ENCODE measurements around the gene NT5C.
A peak's percentile ranks its signal among the peaks of the same experiment; 100 is the strongest.
"Not testable (repeated sequence)": the region's sequence is repeated elsewhere in the genome, so short reads cannot be mapped to it uniquely, and the experiment has no call there.

Gene NT5C

GRCh38 chr17:75142236-75142971 lies 10.9 kb upstream of the NT5C start:
- TF ChIP-seq, protein P1, sequence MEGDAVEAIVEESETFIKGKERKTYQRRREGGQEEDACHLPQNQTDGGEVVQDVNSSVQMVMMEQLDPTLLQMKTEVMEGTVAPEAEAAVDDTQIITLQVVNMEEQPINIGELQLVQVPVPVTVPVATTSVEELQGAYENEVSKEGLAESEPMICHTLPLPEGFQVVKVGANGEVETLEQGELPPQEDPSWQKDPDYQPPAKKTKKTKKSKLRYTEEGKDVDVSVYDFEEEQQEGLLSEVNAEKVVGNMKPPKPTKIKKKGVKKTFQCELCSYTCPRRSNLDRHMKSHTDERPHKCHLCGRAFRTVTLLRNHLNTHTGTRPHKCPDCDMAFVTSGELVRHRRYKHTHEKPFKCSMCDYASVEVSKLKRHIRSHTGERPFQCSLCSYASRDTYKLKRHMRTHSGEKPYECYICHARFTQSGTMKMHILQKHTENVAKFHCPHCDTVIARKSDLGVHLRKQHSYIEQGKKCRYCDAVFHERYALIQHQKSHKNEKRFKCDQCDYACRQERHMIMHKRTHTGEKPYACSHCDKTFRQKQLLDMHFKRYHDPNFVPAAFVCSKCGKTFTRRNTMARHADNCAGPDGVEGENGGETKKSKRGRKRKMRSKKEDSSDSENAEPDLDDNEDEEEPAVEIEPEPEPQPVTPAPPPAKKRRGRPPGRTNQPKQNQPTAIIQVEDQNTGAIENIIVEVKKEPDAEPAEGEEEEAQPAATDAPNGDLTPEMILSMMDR (IDR thresholded peaks at IDR 0.05; ENCODE audit: low read depth, low read length), result no peak
- H3K4me3 ChIP-seq (ENCODE audit: low read depth, low read length), result no peak overlapping the region

- TF ChIP-seq, protein P1 (IDR thresholded peaks at IDR 0.05; ENCODE audit: low read depth, low read length), result no peak
- no peak overlapping the region for H3K4me3 ChIP-seq (ENCODE audit: low read depth, low read length)
Measured at GRCh38 chr17:75138519-75138918, 7.0 kb upstream of the NT5C start.

DNA sequence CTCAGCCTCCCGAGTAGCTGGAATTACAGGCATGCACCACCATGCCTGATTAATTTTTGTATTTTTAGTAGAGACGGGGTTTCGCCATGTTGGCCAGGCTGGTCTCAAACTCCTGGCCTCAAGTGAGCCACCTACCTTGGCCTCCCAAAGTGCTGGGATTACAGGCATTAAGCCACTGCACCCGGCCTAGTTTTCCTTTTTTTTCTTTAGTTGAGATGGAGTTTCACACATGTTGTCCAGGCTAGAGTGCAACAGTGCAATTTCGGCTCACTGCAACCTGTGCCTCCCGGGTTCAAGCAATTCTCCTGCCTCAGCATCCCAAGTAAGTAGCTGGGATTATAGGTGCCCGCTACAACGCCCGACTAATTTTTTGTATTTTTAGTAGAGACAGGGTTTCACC lies 6.2 kb upstream of the NT5C start:
- H3K4me3 ChIP-seq (ENCODE audit: low read depth, low read length), result not testable (repeated sequence)

DNA sequence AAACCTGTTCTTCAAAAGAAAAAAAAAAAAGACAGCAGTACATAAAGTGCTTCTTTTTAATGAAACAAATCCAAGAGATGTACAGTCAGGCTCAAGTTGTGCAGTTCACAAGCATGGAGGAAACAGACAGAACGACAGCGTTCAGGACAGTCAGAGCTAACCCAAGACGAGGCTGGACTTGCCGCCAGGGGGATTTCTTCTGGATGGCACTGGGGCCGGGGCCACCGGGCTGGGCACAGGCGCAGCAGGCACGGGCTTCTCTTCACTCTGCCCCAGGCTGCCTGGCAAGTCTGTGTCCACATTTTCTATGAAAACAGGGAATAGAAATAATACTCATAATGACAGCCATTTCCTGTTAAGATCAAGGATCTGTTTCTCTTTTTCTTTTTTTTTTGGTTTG lies 4.4 kb upstream of the NT5C start:
- H3K4me3 ChIP-seq (ENCODE audit: low read depth, low read length), result no peak overlapping the region
- TF ChIP-seq, protein P1 (IDR thresholded peaks at IDR 0.05; ENCODE audit: low read depth, low read length), result no peak

GRCh38 chr17:75135452-75135851 lies 3.9 kb upstream of the NT5C start:
- H3K4me3 ChIP-seq (ENCODE audit: low read depth, low read length), result no peak overlapping the region
- TF ChIP-seq, protein P1 (IDR thresholded peaks at IDR 0.05; ENCODE audit: low read depth, low read length), result no peak

DNA sequence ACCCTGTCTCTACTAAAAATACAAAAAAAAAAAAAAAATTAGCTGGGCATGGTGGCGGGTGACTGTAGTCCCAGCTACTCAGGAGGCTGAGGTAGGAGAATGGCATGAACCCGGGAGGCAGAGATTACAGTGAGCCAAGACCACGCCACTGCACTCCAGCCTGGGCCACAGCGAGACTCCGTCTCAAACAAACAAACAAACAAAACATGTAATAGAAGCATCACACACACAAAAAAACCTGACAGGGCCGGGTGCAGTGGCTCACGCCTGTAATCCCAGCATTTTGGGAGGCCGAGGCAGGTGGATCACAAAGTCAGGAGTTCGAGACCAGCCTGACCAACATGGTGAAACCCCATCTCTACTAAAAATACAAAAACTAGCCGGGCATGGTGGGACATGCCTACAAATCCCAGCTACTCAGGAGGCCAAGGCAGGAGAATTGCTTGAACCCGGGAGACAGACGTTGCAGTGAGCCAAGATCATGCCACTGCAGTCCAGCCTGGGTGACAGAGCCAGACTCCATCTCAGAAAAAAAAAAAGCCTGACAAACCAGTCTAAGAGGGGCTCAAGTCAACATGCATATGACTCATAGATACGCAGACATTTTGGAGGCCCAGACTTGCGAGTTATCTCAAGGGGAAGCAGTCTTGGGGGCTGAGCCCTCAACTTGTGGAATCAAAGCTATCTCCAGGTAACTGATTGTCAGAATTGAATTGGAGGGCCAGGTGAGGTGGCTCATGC lies 2.2 kb upstream of the NT5C start:
- not testable (repeated sequence) for H3K4me3 ChIP-seq (ENCODE audit: low read depth, low read length)

DNA sequence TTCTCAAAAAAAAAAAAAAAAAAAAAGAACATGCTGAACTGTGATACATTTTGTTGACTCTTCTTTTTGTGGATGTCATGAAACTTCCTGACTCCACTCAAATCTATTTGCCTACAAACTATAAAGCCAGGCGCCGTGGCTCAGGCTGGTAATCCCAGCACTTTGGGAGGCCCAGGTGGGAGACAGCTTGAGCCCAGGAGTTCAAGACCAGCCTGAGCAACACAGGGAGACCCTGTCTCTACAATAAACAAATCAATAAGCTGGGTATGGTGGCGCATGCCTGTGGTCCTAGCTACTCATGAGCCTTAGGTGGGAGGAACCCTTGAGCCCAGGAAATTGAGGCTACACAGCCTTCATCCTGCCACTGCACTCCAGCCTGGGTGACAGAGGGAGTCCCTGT lies 1.5 kb upstream of the NT5C start:
- TF ChIP-seq, protein P1 (IDR thresholded peaks at IDR 0.05; ENCODE audit: low read depth, low read length), result no peak
- no peak overlapping the region for H3K4me3 ChIP-seq (ENCODE audit: low read depth, low read length)

GRCh38 chr17:75132018-75133000 lies 767 bp upstream of the NT5C start:
- H3K4me3 ChIP-seq (ENCODE audit: low read depth, low read length), result peak overlapping the region; percentile 75

All from WI38 (cell line).